Astrocyte (in vitro differentiated cells and primary cell): Measurements from ENCODE around the gene TCP11. TPM values are rescaled to one million over a fixed set of nuclear protein-coding genes. Genes with fewer than 3 reads are reported as not detected.

Source experiments
- DNase-seq: peaks from one replicate; pipeline ENCODE4 v3.0.0-alpha.2; 2010; ENCODE audit warnings: low read depth
- FAIRE-seq: peaks from 2 replicates; lab custom pipeline; 2011; peaks lifted over from hg19 to GRCh38; lab: Jason Lieb, UNC
- H2AFZ ChIP-seq: 2 replicates; pipeline ENCODE4 v1.6.0; 2012; ENCODE audit warnings: low read depth, low read length, inconsistent platforms
- H3K27ac ChIP-seq: 2 replicates; pipeline ENCODE4 v1.5.1; 2011; ENCODE audit warnings: low read depth, low read length, inconsistent platforms
- H3K27me3 ChIP-seq: 2 replicates; pipeline ENCODE4 v1.6.0; 2011; ENCODE audit warnings: low read length, inconsistent platforms; ENCODE audit not compliant: insufficient read depth
- H3K36me3 ChIP-seq: 2 replicates; pipeline ENCODE4 v1.5.1; 2011; ENCODE audit warnings: low read length, inconsistent platforms; ENCODE audit not compliant: insufficient read depth
- H3K4me1 ChIP-seq: 2 replicates; pipeline ENCODE4 v1.5.1; 2011; ENCODE audit warnings: low read length, inconsistent platforms; ENCODE audit not compliant: insufficient read depth
- H3K4me2 ChIP-seq: 2 replicates; pipeline ENCODE4 v1.6.0; 2012; ENCODE audit warnings: low read length, inconsistent platforms
- H3K4me3 ChIP-seq: 2 replicates; pipeline ENCODE4 v1.5.1; 2011; ENCODE audit warnings: low read depth, mild to moderate bottlenecking, low read length, inconsistent platforms; ENCODE audit not compliant: insufficient read depth
- H3K79me2 ChIP-seq: 2 replicates; pipeline ENCODE4 v1.6.0; 2012; ENCODE audit warnings: mild to moderate bottlenecking, low read length, inconsistent platforms; ENCODE audit not compliant: insufficient read depth
- H3K9ac ChIP-seq: 2 replicates; pipeline ENCODE4 v1.6.0; 2012; ENCODE audit warnings: mild to moderate bottlenecking, low read length, inconsistent platforms
- H3K9me3 ChIP-seq: 2 replicates; pipeline ENCODE4 v1.5.1; 2012; ENCODE audit warnings: low read depth, mild to moderate bottlenecking, low read length, inconsistent platforms; ENCODE audit not compliant: insufficient read depth
- H4K20me1 ChIP-seq: 2 replicates; pipeline ENCODE4 v1.6.0; 2012; ENCODE audit warnings: low read length, inconsistent platforms; ENCODE audit not compliant: insufficient read depth
- H3K27ac Mint-ChIP-seq: one replicate; pipeline ENCODE4 v1.8.0; 2021; ENCODE audit warnings: mild to moderate bottlenecking, mixed read lengths; ENCODE audit not compliant: unreplicated experiment
- H3K27me3 Mint-ChIP-seq: one replicate; pipeline ENCODE4 v1.8.0; 2021; ENCODE audit warnings: low read depth, mixed read lengths; ENCODE audit not compliant: unreplicated experiment
- H3K36me3 Mint-ChIP-seq: one replicate; pipeline ENCODE4 v1.8.0; 2021; ENCODE audit warnings: low read depth, mixed read lengths; ENCODE audit not compliant: unreplicated experiment
- H3K4me1 Mint-ChIP-seq: one replicate; pipeline ENCODE4 v1.8.0; 2021; ENCODE audit warnings: low read depth, mixed read lengths; ENCODE audit not compliant: unreplicated experiment
- H3K4me3 Mint-ChIP-seq: one replicate; pipeline ENCODE4 v1.8.0; 2021; ENCODE audit warnings: mild to moderate bottlenecking, moderate library complexity, mixed read lengths; ENCODE audit not compliant: unreplicated experiment
- H3K9me3 Mint-ChIP-seq: one replicate; pipeline ENCODE4 v1.8.0; 2021; ENCODE audit warnings: mild to moderate bottlenecking, mixed read lengths; ENCODE audit not compliant: unreplicated experiment
- CTCF ChIP-seq: IDR thresholded peaks from 2 replicates; pipeline ENCODE4 v1.5.1; 2011; ENCODE audit warnings: low read depth, mild to moderate bottlenecking, inconsistent platforms, low read length, moderate library complexity; ENCODE audit not compliant: insufficient read depth
- EZH2 ChIP-seq: IDR thresholded peaks from 2 replicates; pipeline ENCODE4 v1.6.1; 2012; ENCODE audit warnings: mild to moderate bottlenecking, low read length, inconsistent platforms; ENCODE audit not compliant: insufficient read depth
- total RNA-seq: library from RNA; stranded (reverse); gene quantifications from 2 replicates; pipeline ENCODE4 v1.2.1, GENCODE V29; 2021

TCP11 gene
- total RNA-seq, 1 donor from 2014 or later, result not detected

- peaks cover 20% of the 10 kb centered on the region for H3K4me1 Mint-ChIP-seq
- FAIRE-seq (no peak), DNase-seq (no peak)
Measured at GRCh38 chr6:35178932-35179832, 38.0 kb upstream of the TCP11 start.

GRCh38 chr6:35178012-35178411 lies 36.9 kb upstream of the TCP11 start:
- no peaks in the 10 kb centered on the region for H3K27me3 ChIP-seq
- no peaks in the 10 kb centered on the region for H3K36me3 ChIP-seq
- no peak overlapping the region for H2AFZ ChIP-seq
- no peak overlapping the region for H3K4me3 ChIP-seq
- Mint-ChIP-seq H3K4me1 (peaks cover 19% of the 10 kb centered on the region), H3K27me3 (peaks cover 6% of the 10 kb centered on the region), H3K4me3 (peak overlapping the region; percentile 58), H3K9me3 (peaks cover 2% of the 10 kb centered on the region), H3K36me3 (no peaks in the 10 kb centered on the region), H3K27ac (no peak overlapping the region)
- H4K20me1 ChIP-seq, result no peaks in the 10 kb centered on the region
- FAIRE-seq, result peak; percentile 20
- no peaks in the 10 kb centered on the region for H3K9me3 ChIP-seq
- H3K4me2 ChIP-seq, result peak overlapping the region; percentile 8
- TF ChIP-seq CTCF (no peak), EZH2 (no peak)
- no peak for DNase-seq
- H3K79me2 ChIP-seq, result no peaks in the 10 kb centered on the region
- no peak overlapping the region for H3K9ac ChIP-seq
- no peak overlapping the region for H3K27ac ChIP-seq
- peaks cover 40% of the 10 kb centered on the region for H3K4me1 ChIP-seq

More at GRCh38 chr6:35178932-35179832, 38.0 kb upstream of the TCP11 start:
- TF ChIP-seq EZH2 (no peak), CTCF (no peak)
- Histone ChIP-seq H3K9ac (no peak overlapping the region), H3K36me3 (no peaks in the 10 kb centered on the region), H3K4me2 (no peak overlapping the region), H3K4me1 (peaks cover 31% of the 10 kb centered on the region), H3K27me3 (no peaks in the 10 kb centered on the region), H3K27ac (no peak overlapping the region), H3K4me3 (no peak overlapping the region), H4K20me1 (no peaks in the 10 kb centered on the region), H3K79me2 (no peaks in the 10 kb centered on the region), H3K9me3 (no peaks in the 10 kb centered on the region), H2AFZ (no peak overlapping the region)
- H3K27me3 Mint-ChIP-seq, result peaks cover 2% of the 10 kb centered on the region
- no peak overlapping the region for H3K27ac Mint-ChIP-seq
- H3K9me3 Mint-ChIP-seq, result peaks cover 2% of the 10 kb centered on the region
- H3K4me3 Mint-ChIP-seq, result no peak overlapping the region
- H3K36me3 Mint-ChIP-seq, result no peaks in the 10 kb centered on the region

- H3K27ac Mint-ChIP-seq, result no peak overlapping the region
- Histone ChIP-seq H3K4me2 (peak overlapping the region; percentile 8), H2AFZ (no peak overlapping the region), H3K27me3 (no peaks in the 10 kb centered on the region), H4K20me1 (no peaks in the 10 kb centered on the region), H3K4me1 (peaks cover 40% of the 10 kb centered on the region), H3K9me3 (no peaks in the 10 kb centered on the region), H3K79me2 (no peaks in the 10 kb centered on the region), H3K27ac (no peak overlapping the region), H3K36me3 (no peaks in the 10 kb centered on the region), H3K9ac (no peak overlapping the region), H3K4me3 (no peak overlapping the region)
- no peaks in the 10 kb centered on the region for H3K9me3 Mint-ChIP-seq
- no peak for TF ChIP-seq CTCF
- TF ChIP-seq EZH2, result no peak
- H3K36me3 Mint-ChIP-seq, result no peaks in the 10 kb centered on the region
- FAIRE-seq (peak; percentile 58), DNase-seq (no peak)
- H3K27me3 Mint-ChIP-seq, result peaks cover 6% of the 10 kb centered on the region
- H3K4me1 Mint-ChIP-seq, result peaks cover 19% of the 10 kb centered on the region
- peak overlapping the region; percentile 58 for H3K4me3 Mint-ChIP-seq
Measured at GRCh38 chr6:35177596-35177995, 36.5 kb upstream of the TCP11 start.
